HG02970 (cell line): ENCODE data around the gene CDC123.
"Not testable (repeated sequence)": the region's sequence is repeated elsewhere in the genome, so short reads cannot be mapped to it uniquely, and the experiment has no call there.

ENCODE experiments used
- ATAC-seq: cut with Tn5 transposase; IDR thresholded peaks from one replicate; pipeline ENCODE4 v1.9.1; 2021; ENCODE audit warnings: mild to moderate bottlenecking, moderate library complexity, moderate number of reproducible peaks; ENCODE audit not compliant: unreplicated experiment, low FRiP score

The CDC123 gene

GRCh38 chr10:12228851-12229250, 32.9 kb downstream of the CDC123 start:
- no peak for ATAC-seq

DNA sequence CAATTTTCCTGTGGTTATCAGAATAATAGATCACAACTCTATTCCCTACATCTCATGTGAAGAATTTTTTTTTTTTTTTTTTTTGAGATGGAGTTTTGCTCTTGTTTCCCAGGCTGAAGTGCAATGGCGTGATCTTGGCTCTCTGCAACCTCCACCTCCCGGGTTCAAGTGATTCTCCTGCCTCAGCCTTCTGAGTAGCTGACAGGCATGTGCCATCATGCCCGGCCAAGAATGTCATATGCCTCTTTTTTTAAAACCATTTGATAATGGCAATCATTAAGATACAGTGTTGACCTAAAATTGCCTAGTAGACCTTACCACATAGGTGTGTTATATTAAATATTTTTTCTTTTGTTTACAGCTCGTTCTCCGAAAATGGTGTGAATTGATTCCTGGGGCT, 38.7 kb downstream of the CDC123 start:
- not testable (repeated sequence) for ATAC-seq

DNA sequence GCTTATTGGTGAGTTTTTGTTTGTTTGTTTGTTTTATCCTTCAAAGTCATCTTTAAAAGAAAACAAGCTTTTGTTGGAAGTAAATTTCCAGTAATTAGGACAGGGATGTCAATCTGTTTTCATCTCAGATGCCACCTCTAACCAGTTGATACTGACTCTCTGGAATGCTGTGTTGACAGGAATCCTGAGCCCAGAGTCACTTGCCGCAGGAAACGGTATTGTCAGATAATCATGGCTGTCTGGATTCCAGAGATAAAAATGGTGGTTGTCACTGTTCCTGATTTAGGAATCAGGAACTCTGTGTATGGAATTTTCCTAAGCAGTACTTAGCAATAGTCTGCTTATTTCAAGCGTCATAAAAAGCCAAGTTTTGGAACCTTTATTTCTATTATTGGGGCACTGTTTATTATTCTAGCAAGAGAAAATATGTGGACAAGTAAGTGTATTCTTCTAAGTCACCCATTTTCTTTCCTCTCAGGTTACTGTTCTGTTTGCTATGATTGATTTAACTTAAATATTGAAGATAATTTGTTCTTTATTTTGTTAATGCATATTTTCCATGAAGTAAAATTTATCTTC, 39.2 kb downstream of the CDC123 start:
- ATAC-seq = no peak

DNA sequence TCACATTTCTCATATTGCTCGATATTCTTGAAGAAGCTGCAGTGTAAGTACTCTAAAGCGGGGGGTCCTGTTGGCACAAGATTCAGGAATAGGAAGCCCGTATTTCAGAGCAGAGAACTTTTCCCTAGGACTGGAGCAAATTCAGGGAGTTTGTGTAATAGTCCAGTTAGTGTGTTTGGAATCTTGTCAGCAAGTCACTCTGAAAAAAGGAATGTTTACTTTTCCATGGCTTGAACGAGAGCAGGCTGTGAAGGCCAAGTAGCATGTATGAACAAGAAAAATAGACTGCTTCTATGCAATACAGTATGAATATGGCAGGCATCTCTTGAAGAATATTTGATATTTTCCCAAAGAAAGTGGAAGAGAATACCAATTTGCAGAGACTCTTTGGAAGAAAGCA, 39.8 kb downstream of the CDC123 start:
- ATAC-seq = no peak

- no peak for ATAC-seq
Measured at GRCh38 chr10:12237265-12238220, 41.6 kb downstream of the CDC123 start.

GRCh38 chr10:12238821-12239220, 42.8 kb downstream of the CDC123 start:
- ATAC-seq = no peak

DNA sequence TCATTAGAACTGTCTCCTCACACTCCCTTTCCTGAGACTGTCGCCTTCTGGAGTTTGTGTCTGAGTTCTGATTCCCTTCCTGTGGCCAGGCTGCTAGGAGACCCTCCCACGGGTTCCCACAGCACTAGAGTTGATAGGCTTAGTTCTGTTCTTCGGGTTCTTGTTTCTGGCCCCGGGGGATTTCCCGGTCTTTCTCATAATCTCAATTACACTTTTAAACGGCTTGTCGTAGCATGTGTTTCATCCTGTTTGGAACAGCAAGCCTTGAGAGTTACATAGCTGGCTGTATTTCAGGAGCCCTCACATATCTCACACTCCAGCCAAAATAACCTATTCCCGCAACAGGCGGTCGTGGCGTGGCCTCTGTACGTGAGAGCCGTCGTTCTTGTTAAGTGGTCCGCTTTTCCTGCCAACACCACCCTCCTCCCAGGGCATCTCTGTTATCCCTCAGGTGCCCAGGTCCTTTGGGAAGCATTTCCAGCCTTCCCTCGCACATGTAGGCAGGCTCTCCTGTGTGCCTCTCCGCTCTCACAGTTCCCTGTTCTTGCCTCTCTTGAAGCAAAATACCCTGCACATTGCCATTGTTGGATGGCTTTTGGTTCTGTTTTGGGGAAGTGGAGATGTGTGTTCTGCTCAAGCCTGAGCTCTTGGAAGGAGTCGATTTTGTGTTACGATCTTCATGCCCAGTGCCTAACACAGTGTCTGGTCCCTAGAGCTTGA, 46.0 kb downstream of the CDC123 start:
- no peak for ATAC-seq

DNA sequence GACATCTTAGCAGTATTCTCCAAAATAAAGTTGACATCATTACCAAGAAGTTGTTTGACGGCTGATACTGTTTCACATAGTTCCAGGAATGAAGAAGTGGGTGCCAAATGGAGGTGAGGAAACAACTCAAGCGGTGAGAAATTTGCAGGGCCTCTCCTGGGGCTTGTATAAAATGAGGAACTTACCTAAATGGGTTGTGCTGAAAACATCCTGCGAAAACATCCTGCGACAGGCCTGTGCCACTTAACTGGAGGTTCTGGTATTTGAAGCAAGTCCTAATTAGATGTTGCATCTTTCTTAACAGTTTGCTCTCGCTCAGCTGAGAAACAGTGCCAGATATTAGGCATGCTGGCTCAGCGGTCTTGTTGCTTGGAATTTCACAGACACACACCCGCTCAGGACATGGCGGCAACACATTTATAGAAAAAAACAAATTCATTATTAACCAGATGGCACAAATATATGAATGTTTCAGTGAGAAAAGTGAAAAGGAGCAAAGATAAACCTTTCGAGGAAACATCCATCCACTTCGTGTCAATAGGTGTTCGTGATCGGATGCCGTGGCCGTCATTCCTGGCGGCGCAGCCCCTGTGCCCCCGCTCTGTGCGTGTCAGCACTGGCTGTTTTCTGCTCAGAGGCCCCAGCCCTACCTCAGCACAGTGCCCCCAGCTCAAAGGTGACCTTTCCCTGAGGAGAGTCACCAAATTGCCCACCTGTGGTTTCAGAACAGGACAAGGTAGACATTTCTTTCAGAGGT, 48.1 kb downstream of the CDC123 start:
- ATAC-seq = no peak

DNA sequence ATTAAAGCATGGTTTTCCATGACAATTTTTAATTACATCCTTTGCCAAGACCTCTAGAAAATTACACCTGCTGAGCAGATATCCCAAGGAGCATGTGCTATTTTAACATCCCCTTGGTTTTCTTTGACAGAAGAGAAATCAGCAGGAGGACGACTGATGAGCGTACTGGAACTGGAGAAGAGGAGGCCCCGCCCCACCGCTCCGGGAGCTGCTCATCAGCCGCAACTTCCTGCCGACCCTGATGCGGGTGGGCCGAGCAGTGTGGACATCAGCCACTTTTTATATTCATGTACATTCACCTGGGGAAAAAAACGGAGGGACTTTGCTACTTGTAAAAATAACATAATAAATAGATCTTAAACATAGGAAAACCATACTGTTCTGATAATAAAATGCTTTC, 54.2 kb downstream of the CDC123 start:
- no peak for ATAC-seq

- not testable (repeated sequence) for ATAC-seq
Measured at GRCh38 chr10:12250702-12251101, 54.7 kb downstream of the CDC123 start.

DNA sequence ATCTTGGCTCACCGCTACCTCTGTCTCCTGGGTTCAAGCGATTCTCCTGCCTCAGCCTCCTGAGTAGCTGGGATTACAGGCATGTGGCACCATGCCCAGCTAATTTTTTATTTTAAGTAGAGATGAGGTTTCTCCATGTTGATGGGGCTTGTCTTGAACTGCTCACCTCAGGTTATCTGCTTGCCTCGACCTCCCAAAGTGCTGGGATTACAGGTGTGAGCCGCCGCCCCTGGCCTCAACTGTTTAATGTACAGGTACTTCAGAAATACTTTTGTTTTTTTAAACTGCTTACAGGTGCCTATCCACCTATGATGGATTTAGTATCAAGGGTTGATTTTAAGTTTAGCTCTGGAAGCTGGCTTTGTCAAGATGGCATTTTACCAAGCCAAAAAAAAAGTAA, 55.6 kb downstream of the CDC123 start:
- ATAC-seq = no peak

DNA sequence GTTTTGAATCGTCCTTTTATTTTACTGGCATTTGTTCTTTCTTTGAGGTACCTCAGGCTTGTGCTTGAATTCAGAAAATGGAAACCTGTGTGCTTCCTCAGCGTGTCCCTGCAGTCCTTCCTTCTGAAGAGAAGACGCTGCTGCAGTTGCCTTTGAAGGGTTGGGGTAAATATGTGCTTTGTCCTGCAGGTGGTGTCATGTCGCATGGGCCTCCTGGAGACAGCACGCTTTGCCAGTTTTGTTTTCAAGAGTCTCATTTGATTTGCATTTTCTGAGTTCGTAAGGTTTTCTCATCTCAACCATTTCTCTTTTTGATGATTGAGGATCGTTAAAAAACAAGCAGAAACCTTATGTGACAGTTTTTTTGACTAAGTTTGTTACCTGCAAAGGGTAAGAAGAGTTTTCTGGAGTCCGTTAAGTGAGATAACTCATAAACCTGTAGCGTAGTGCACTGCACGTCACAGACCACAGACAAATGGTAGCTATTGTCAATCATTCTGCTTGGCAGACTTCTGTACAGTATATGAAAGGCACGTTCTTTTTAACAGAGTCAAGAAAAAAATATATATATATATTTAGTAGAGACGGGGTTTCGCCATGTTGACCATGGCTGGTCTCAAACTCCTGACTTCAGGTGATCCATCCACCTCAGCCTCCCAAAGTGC, 57.0 kb downstream of the CDC123 start:
- ATAC-seq = no peak

- ATAC-seq = no peak
Measured at GRCh38 chr10:12255048-12255447, 59.1 kb downstream of the CDC123 start.

DNA sequence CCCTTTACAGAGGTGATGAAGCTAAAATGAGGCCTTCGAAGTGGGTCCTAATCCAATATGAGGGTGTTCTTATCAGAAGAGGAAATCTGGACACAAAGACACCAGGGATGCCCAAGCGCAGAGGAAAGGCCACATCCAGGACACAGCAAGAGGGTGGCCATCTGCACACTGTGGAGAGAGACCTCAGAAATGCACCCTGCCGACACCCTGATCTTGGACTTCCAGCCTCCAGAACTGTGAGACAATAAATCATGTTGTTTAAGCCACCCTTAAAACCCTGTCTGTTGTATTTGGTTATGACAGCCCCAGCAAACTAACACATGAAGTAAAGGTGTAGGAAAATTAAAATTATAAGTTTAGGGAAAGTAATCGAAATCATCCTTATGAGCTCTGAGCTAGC, 64.0 kb downstream of the CDC123 start:
- no peak for ATAC-seq

DNA sequence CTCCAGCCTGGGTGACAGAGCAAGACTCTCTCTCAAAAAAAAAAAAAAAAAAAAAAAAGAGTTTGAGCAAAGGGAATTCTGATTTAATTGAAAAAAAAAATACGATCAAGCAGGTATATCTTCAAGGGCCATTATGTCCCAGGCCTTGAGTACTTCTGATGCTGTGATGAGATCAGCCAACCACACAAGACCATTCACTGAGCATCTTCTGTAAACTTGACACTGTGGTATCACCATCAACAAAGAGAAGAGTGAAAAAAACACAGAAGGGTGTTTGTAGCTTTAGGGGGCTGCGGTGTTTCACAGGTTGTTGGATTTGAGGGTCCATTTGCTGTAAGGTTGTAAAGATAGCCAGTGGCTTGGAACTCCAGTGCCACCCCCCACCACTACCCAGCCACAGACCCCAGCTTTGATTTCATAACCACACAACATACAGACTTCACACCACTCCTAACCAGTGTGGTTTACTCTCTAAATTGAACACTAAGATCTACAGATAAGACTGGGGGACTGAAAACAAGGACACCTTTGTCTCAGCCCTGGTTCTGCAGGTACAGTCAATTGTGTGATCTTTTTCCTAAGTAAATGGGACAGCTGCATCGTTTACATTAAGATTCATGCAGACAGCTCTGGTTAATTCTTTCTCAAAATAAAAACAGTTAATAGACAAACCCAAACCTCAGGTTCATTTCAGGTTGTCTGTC, 66.4 kb downstream of the CDC123 start:
- ATAC-seq = no peak

DNA sequence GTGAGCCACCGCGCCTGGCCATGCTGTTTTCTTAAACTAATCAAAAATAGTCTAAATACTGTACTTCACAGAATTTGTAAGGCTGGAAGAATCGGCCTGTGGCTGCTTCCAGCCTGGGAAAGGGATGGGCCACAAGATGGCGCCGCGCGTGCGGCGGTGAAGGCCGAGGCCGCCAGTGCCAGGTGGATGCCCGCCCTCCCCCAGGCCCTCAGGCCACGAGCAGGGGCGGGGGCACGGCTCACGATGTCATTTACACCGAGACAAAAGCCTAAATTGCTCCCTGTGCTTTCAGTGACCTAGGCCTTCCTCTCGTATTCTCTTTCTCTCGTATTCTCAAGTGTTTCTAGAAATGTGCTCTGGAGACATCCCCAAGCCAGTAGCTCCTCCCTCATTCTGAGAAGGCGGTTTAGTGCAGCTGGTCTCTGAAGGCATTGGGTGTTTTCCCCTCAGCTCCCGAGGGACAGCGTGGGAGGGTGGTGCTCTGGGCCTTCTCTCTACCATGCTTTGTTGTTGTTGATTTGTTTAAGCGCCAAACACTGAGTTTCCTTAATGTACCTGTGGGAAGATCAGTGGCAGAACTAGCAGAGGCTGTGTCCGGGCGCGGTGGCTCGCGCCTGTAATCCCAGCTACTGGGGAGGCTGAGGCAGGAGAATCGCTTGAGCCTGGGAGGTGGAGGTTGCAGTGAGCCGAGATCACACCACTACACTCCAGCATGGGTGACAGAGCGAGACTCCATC, 68.4 kb downstream of the CDC123 start:
- peak; percentile 75 for ATAC-seq

GRCh38 chr10:12269056-12269455, 73.1 kb downstream of the CDC123 start:
- no peak for ATAC-seq

DNA sequence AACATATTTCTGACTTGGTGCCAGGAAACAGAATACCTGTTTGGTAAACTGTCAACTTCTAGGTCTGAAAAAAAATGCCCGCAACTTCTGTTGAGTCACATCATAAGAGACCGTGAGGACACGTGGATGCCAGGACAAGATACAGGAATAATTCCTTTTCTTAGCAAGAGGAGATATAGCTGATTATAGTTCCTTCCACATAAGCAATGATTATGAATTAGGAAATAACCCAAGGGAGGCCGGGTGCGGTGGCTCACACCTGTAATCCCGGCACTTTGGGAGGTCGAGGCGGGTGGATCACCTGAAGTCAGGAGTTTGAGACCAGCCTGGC, 75.2 kb downstream of the CDC123 start:
- no peak for ATAC-seq

DNA sequence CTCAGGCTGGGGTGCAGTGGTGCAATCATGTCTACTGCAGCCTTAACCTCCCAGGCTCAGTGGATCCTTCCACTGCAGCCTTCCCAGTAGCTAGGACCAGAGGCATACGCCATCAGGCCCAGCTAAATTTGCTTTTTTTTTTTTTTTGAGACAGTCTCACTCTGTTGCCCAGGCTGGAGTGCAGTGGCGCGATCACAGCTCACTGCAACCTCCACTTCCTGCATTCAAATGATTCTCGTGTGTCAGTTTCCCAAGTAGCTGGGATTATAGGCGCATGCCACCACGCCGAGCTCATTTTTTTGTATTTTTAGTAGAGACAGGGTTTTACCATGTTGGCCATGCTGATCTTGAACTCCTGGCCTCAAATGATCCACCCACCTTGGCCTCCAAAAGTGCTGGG, 81.9 kb downstream of the CDC123 start:
- not testable (repeated sequence) for ATAC-seq
